RWPE1 (cell line): ENCODE data around the gene SLC25A21.

ENCODE experiments used
- CTCF ChIA-PET: fragments of 350-600 bp; sonication (Branson Sonifier 250); formaldehyde crosslinking; extraction: SDS; loops from one replicate; lab custom pipeline; 2021; lab: Yijun Ruan, JAX
- POLR2A ChIA-PET: fragments of 400-600 bp; formaldehyde crosslinking; extraction: SDS; loops from one replicate; lab custom pipeline; 2020; ENCODE audit warnings: antibody characterized with exemption; ENCODE audit not compliant: low non-redundant PET; lab: Yijun Ruan, JAX
- DNase-seq: peaks from one replicate; pipeline ENCODE4 v3.0.0; 2012; ENCODE audit warnings: low spot score
- H3K27ac ChIP-seq: fragments of 450-650 bp; 2 replicates; pipeline ENCODE4 v1.5.1; 2017
- TF ChIP-seq, protein P1 (sequence below): fragments of 450-650 bp; conservative IDR thresholded peaks from 2 replicates; pipeline ENCODE4 v1.5.1; 2017; ENCODE audit warnings: low read depth, mild to moderate bottlenecking

Gene SLC25A21

DNA sequence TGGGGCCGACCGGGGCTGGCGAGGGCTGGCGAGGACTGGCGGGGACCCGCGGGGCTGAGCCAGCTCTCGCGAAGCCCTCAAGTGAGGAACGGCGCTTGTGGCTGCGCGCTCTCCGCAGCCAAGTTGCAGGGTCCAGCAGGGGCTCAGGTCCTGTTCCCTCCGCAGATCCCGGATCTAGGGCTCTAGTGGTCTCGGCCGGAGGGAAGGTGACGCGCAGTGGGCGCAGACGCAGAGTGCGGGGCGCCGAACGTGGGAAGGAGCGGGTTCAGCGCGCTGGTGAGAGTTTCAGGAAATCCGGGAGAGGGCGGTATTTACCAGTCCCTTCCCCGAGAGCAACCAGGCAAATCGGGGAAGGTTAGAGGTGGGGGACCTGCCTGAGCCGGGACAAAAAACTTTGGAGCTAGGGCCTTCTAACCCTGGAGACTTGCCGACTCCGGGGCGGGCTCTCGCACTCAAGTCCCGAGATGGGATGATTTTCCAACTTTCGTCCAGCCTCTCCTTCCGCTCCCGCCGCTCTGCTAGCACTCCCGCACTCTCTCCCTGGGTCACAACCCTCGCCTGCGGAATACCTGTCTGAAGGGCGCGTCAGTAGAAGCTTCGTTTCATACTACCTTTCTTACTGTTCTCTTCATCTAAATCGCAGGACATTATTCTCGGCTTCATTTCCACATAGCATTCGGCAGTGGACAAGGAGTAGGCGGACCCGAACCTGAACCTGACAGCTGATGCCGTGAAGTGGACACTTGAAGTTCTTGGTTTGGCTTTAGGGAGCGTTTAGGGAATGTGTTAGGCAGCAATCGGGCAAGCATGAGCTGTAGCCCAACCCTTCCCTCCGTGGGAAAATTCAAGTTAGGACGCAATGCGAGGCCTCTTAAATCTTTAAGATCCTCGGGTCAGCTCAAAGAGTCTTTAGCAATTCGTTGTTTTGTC is 524.3 kb downstream of the SLC25A21 start:
- no peak overlapping the region for H3K27ac ChIP-seq
- DNase-seq = peak; percentile 45
- POLR2A ChIA-PET = no interaction called here
- TF ChIP-seq, protein P1, sequence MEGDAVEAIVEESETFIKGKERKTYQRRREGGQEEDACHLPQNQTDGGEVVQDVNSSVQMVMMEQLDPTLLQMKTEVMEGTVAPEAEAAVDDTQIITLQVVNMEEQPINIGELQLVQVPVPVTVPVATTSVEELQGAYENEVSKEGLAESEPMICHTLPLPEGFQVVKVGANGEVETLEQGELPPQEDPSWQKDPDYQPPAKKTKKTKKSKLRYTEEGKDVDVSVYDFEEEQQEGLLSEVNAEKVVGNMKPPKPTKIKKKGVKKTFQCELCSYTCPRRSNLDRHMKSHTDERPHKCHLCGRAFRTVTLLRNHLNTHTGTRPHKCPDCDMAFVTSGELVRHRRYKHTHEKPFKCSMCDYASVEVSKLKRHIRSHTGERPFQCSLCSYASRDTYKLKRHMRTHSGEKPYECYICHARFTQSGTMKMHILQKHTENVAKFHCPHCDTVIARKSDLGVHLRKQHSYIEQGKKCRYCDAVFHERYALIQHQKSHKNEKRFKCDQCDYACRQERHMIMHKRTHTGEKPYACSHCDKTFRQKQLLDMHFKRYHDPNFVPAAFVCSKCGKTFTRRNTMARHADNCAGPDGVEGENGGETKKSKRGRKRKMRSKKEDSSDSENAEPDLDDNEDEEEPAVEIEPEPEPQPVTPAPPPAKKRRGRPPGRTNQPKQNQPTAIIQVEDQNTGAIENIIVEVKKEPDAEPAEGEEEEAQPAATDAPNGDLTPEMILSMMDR = peak; percentile 26
- CTCF ChIA-PET = interaction anchor here (0.5 to 2.6 kb wide), 19 partner anchors 9 to 582 kb away, joined by 3 to 19 read pairs (median 4); no protein-coding TSS in a partner anchor

DNA sequence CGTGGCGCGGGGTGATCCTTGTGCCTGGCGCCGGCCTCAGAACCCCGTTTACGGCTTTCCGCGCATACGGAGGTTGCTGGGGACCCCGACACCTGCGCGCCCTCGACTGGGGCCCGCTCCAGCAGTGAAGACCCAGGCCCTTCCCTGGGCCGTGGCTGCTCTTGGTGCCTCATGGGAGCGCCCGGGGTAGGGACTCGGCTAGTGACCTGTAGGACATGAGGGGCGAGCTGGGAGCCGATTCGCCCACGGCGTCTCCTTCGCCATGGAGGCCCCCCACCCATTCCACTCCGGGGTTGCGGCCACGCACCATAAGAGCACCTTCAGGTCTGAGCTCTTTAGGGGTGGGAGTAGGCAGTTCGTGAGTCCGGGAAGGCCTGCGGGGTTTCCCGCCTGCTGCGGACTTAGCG is 525.0 kb downstream of the SLC25A21 start:
- ChIA-PET POLR2A (interaction anchor here (0.6 kb wide), 1 partner anchor 296 kb away, joined by 3 read pairs; no protein-coding TSS in a partner anchor), CTCF (interaction anchor here (0.6 to 2.6 kb wide), 13 partner anchors 8 to 500 kb away, joined by 3 to 19 read pairs (median 4); no protein-coding TSS in a partner anchor)
- TF ChIP-seq, protein P1 = no peak
- no peak overlapping the region for H3K27ac ChIP-seq
- DNase-seq = no peak

DNA sequence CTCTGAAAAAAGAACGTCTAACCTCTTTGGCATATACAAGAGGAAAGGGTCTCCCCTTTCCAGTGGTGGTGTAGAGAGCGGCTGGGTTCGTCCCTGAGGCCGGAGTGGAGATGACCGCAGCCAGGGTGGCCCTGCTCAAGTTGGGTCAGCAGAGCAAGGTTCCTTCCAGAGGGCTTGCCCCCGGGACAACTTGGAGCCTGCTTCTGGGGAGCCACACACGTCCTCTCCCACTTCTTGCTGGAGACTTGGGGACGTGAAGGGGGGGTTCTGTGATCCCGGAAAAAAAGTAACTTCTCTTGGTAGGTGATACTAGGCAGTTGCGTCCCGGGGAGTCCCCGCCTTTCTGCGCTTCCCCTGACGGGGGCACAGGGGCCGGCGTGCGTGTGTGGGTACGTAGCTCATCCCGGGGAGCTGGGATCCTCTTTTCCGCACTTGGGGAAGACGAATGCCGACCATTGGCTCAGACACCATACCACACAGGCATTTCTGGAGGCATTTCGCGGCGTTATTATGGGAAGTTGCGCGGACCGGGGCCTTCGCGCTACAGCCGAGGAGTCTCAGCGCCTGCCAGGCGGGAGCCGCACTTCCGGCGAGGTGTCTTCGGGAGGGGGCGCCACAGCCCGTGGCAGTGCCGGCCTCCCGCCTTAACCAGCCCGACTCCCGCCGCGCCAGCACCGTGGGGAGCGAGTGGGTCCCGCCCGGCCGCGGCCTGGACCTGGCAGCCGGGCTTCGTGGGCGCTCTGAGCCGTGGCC is 525.6 kb downstream of the SLC25A21 start:
- ChIA-PET POLR2A (interaction anchor here (0.6 kb wide), 1 partner anchor 296 kb away, joined by 3 read pairs; no protein-coding TSS in a partner anchor), CTCF (interaction anchor here (0.6 to 2.6 kb wide), 12 partner anchors 7 to 502 kb away, joined by 3 to 19 read pairs (median 4); no protein-coding TSS in a partner anchor)
- TF ChIP-seq, protein P1 = no peak
- no peak for DNase-seq
- no peak overlapping the region for H3K27ac ChIP-seq

DNA sequence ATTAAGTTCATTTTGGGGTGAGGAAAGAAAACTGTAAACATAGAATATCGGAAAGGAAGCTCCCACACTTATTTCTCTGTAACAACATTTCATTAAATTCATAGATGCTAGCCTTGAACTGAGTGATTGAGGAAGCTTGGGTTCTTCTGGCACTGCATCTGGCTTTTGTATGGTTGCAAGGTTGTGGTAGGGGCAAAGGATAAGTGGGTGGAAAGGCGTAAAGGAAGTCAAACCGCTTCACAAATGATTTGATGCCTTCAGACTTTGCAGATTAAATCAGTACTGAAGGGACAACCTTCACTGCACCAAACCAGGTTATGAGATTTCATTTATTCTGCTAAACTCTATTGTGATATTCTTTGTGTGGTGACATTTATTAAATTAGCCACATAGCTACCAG is 538.8 kb downstream of the SLC25A21 start:
- POLR2A ChIA-PET = no interaction called here
- H3K27ac ChIP-seq = no peak overlapping the region
- no peak for DNase-seq
- TF ChIP-seq, protein P1 = no peak
- CTCF ChIA-PET = interaction anchor here (0.6 to 1.4 kb wide), 3 partner anchors 18 to 554 kb away, joined by 3 to 5 read pairs (median 3); no protein-coding TSS in a partner anchor
